Measurements from ENCODE around the gene TJP2. TPM values are rescaled to one million over a fixed set of nuclear protein-coding genes. Genes with fewer than 3 reads are reported as not detected.

The TJP2 gene
- total RNA-seq, 1 donor from 2014 or later = 35.5 TPM

DNA sequence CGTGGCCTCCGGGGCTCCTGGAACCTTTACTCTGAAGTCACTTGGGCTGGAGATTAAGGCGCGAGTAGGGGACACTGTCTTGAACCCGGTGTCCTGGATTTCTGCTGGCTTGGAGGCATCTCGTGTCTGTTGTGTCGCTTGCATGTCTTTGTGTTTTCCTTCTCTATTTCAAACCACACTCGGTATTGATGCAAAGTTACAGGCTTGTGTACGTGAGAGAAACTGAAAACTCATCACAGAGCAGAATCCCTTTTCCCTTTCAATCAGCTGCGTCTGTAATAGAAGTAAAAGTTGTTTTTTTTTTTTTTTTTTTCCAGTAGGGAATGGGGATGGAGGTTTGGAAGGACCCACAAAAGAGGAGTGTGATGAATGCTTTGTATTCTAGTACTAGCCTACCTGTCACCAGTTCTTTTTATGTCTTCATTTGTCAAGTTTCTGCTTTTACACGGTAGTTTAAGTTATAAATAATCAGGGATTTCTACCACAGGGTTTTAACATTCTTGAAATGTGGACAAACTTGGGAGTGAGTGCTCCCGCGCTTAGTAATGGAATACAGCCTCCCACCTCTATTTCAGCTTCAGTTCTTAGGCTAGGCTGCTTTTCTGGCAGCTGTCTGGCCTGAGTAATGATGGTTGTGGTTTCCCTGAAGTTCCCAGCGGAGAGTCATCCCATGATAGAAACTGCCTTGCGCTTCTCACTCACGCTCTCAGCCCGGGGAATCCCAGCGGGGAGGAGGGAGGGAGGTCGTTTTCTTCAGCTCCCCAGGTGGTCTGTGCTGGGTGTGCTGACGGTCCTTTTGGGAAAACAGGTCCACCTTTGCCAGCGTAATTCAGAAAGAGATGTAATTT is 763 bp downstream of the TJP2 start:
- Histone ChIP-seq H3K79me2 (ENCODE audit: low read depth) (peaks cover 2% of the 10 kb centered on the region), H3K27me3 (peaks cover 32% of the 10 kb centered on the region), H3K9me3 (ENCODE audit: low read depth) (no peaks in the 10 kb centered on the region), H3K4me3 (peak overlapping the region; percentile 71), H3K4me2 (peak overlapping the region; percentile 90), H3K27ac (no peak overlapping the region), H2AFZ (replicated peaks) (peak overlapping the region; percentile 52), H4K20me1 (ENCODE audit: low read depth) (no peaks in the 10 kb centered on the region), H3K9ac (no peak overlapping the region), H3K4me1 (peaks cover 17% of the 10 kb centered on the region), H3K36me3 (no peaks in the 10 kb centered on the region), H3F3A (ENCODE audit: low read depth) (peaks cover 18% of the 10 kb centered on the region)
- peak; percentile 54 for DNase-seq (ENCODE audit: low spot score)
- no peaks in the 10 kb centered on the region for H3K36me3 Mint-ChIP-seq
- TF ChIP-seq, protein P1, sequence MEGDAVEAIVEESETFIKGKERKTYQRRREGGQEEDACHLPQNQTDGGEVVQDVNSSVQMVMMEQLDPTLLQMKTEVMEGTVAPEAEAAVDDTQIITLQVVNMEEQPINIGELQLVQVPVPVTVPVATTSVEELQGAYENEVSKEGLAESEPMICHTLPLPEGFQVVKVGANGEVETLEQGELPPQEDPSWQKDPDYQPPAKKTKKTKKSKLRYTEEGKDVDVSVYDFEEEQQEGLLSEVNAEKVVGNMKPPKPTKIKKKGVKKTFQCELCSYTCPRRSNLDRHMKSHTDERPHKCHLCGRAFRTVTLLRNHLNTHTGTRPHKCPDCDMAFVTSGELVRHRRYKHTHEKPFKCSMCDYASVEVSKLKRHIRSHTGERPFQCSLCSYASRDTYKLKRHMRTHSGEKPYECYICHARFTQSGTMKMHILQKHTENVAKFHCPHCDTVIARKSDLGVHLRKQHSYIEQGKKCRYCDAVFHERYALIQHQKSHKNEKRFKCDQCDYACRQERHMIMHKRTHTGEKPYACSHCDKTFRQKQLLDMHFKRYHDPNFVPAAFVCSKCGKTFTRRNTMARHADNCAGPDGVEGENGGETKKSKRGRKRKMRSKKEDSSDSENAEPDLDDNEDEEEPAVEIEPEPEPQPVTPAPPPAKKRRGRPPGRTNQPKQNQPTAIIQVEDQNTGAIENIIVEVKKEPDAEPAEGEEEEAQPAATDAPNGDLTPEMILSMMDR (IDR thresholded peaks at IDR 0.05) = no peak
- TF ChIP-seq EZH2 (IDR thresholded peaks at IDR 0.05) (no peak), EZH2phosphoT487 (IDR thresholded peaks at IDR 0.05) (no peak)
- peak overlapping the region; percentile 88 for H3K4me3 Mint-ChIP-seq
- H3K4me1 Mint-ChIP-seq = peaks cover 21% of the 10 kb centered on the region
- H3K27me3 Mint-ChIP-seq (ENCODE audit: insufficient read depth, low read depth) = peaks cover 18% of the 10 kb centered on the region
- no peak overlapping the region for H3K27ac Mint-ChIP-seq
- H3K9me3 Mint-ChIP-seq = no peaks in the 10 kb centered on the region

DNA sequence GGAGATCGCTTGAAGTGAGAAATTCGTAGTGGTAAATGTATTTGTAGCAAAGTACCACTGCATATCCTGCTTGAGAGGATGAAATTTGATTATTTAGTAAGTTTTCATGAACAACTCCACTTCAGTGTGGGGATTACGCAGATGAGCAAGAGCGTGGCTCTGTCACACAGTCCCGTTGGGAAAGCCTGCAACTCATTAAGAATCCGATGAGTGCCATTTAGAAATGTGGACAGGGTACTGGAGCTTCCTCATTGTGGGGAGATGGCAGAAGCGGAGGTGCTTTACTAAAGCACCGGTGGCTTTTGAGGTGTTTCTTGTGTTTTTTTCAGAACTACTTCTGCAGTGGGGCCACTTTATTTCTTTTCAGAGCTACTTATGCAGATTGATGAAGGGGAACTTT is 1.4 kb downstream of the TJP2 start:
- H3K9me3 ChIP-seq (ENCODE audit: low read depth) = no peaks in the 10 kb centered on the region
- Mint-ChIP-seq H3K27ac (no peak overlapping the region), H3K4me1 (peaks cover 21% of the 10 kb centered on the region), H3K4me3 (peak overlapping the region; percentile 88), H3K27me3 (ENCODE audit: insufficient read depth, low read depth) (peaks cover 18% of the 10 kb centered on the region), H3K36me3 (no peaks in the 10 kb centered on the region), H3K9me3 (no peaks in the 10 kb centered on the region)
- H3K9ac ChIP-seq = no peak overlapping the region
- H4K20me1 ChIP-seq (ENCODE audit: low read depth) = no peaks in the 10 kb centered on the region
- no peak overlapping the region for H2AFZ ChIP-seq (replicated peaks)
- peak overlapping the region; percentile 90 for H3K4me2 ChIP-seq
- DNase-seq (ENCODE audit: low spot score) = peak; percentile 30
- H3K4me3 ChIP-seq = peak overlapping the region; percentile 71
- H3F3A ChIP-seq (ENCODE audit: low read depth) = peaks cover 18% of the 10 kb centered on the region
- peaks cover 4% of the 10 kb centered on the region for H3K79me2 ChIP-seq (ENCODE audit: low read depth)
- no peaks in the 10 kb centered on the region for H3K36me3 ChIP-seq
- peaks cover 17% of the 10 kb centered on the region for H3K4me1 ChIP-seq
- H3K27ac ChIP-seq = no peak overlapping the region
- TF ChIP-seq EZH2phosphoT487 (IDR thresholded peaks at IDR 0.05) (no peak), EZH2 (IDR thresholded peaks at IDR 0.05) (no peak)
- TF ChIP-seq, protein P1 (IDR thresholded peaks at IDR 0.05) = no peak
- H3K27me3 ChIP-seq = peaks cover 32% of the 10 kb centered on the region

DNA sequence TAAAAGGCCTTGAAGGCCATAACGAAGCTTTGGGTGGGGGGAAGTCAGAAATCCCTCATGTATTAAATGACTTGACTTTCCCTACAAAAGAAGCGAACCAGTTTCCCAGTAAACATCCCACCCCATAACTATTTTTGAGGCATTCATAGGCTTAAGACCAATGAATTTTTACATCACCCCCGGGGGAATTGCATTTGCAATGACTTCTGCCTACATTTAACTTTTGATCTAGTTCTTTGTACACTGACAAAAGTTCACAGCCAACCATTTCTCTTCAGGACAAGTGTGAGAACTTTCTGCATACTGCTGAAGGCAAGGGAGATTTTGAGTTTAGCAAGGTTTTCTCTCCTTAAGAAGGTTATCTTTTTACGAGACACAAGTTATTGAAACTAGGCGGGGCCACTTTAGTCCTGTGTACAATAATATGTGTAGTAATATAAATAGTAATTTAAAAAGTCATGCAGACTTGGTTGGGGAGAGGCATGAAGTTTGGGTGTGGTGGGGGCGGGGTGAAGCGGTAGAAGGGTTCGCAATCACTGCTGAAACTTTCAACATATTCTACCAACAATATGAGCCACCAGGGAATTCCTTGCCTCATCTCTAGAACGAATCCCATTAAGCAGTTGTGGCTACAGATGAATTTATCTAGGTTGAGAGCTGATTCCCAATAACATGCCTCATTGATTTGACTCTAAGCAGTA is 2.5 kb downstream of the TJP2 start:
- DNase-seq (ENCODE audit: low spot score) = no peak
- Histone ChIP-seq H3K9me3 (ENCODE audit: low read depth) (no peaks in the 10 kb centered on the region), H3K4me3 (no peak overlapping the region), H2AFZ (replicated peaks) (no peak overlapping the region), H3F3A (ENCODE audit: low read depth) (peaks cover 18% of the 10 kb centered on the region), H3K4me1 (peaks cover 17% of the 10 kb centered on the region), H3K79me2 (ENCODE audit: low read depth) (peaks cover 7% of the 10 kb centered on the region), H3K4me2 (no peak overlapping the region), H3K27me3 (peaks cover 32% of the 10 kb centered on the region), H3K36me3 (no peaks in the 10 kb centered on the region), H3K27ac (no peak overlapping the region), H4K20me1 (ENCODE audit: low read depth) (no peaks in the 10 kb centered on the region), H3K9ac (no peak overlapping the region)
- H3K4me1 Mint-ChIP-seq = peaks cover 21% of the 10 kb centered on the region
- H3K9me3 Mint-ChIP-seq = no peaks in the 10 kb centered on the region
- TF ChIP-seq, protein P1 (IDR thresholded peaks at IDR 0.05) = no peak
- TF ChIP-seq EZH2 (IDR thresholded peaks at IDR 0.05) (no peak), EZH2phosphoT487 (IDR thresholded peaks at IDR 0.05) (no peak)
- H3K36me3 Mint-ChIP-seq = no peaks in the 10 kb centered on the region
- H3K27me3 Mint-ChIP-seq (ENCODE audit: insufficient read depth, low read depth) = peaks cover 18% of the 10 kb centered on the region
- no peak overlapping the region for H3K4me3 Mint-ChIP-seq
- H3K27ac Mint-ChIP-seq = no peak overlapping the region

All from neural progenitor cell (in vitro differentiated cells).